ENCODE results near the gene SLC17A1. TPM values are rescaled to one million over a fixed set of nuclear protein-coding genes. Genes with fewer than 3 reads are reported as not detected.

Gene SLC17A1
- total and polyA plus RNA-seq, 2 of the 13 experiments (the other 11 are each of a cell fraction or from before 2014, with no cell fraction given): 0.09 to 2.1 TPM

- TF ChIP-seq DZIP1 (CRISPR knock-in tag; IDR thresholded peaks at IDR 0.05) (no peak), ELK4 (CRISPR knock-in tag; IDR thresholded peaks at IDR 0.05; ENCODE audit: borderline replicate concordance) (no peak), ZNF652 (CRISPR knock-in tag; IDR thresholded peaks at IDR 0.05; ENCODE audit: borderline replicate concordance, low read depth) (no peak), ZNF674 (CRISPR knock-in tag; IDR thresholded peaks at IDR 0.05; ENCODE audit: low read depth) (no peak), ZNF841 (CRISPR knock-in tag; IDR thresholded peaks at IDR 0.05; ENCODE audit: borderline replicate concordance) (no peak), ZNF382 (CRISPR knock-in tag; IDR thresholded peaks at IDR 0.05; ENCODE audit: borderline replicate concordance) (no peak), ZFP90 (CRISPR knock-in tag; IDR thresholded peaks at IDR 0.05; ENCODE audit: borderline replicate concordance) (no peak), ZNF567 (CRISPR knock-in tag; IDR thresholded peaks at IDR 0.05; ENCODE audit: borderline replicate concordance) (no peak), SP5 (CRISPR knock-in tag; IDR thresholded peaks at IDR 0.05; ENCODE audit: borderline replicate concordance, low read depth) (no peak), ZFY (CRISPR knock-in tag; IDR thresholded peaks at IDR 0.05) (no peak), MXI1 (IDR thresholded peaks at IDR 0.05; ENCODE audit: borderline replicate concordance, low read depth, low read length) (no peak), HNRNPK (IDR thresholded peaks at IDR 0.05; ENCODE audit: low read depth, low read length, poor library complexity, severe bottlenecking) (no peak), FOXP4 (CRISPR knock-in tag; IDR thresholded peaks at IDR 0.05) (no peak), GPN1 (CRISPR knock-in tag; IDR thresholded peaks at IDR 0.05; ENCODE audit: borderline replicate concordance) (no peak), ZGPAT (CRISPR knock-in tag; IDR thresholded peaks at IDR 0.05) (no peak), ZNF335 (CRISPR knock-in tag; IDR thresholded peaks at IDR 0.05) (no peak), ZNF441 (CRISPR knock-in tag; IDR thresholded peaks at IDR 0.05; ENCODE audit: borderline replicate concordance) (peak; percentile 13; the same call in 1 of the 2 replicates), RBAK (CRISPR knock-in tag; IDR thresholded peaks at IDR 0.05) (no peak), DRAP1 (CRISPR knock-in tag; IDR thresholded peaks at IDR 0.05) (peak; percentile 72; the same call in 1 of the 2 replicates), KDM4B (CRISPR knock-in tag; IDR thresholded peaks at IDR 0.05) (no peak), MYNN (CRISPR knock-in tag; IDR thresholded peaks at IDR 0.05; ENCODE audit: low read depth) (no peak), ZNF780A (CRISPR knock-in tag; IDR thresholded peaks at IDR 0.05) (no peak)
Measured at GRCh38 chr6:25831532-25832306, at the start of gene SLC17A1 (continued).

All from HepG2 (cell line).